Right forelimb (tissue), 1 donor: ENCODE results near the gene WDHD1.
"Not testable (repeated sequence)": the region's sequence is repeated elsewhere in the genome, so short reads cannot be mapped to it uniquely, and the experiment has no call there.

ENCODE experiments used
- DNase-seq: peaks from one replicate; pipeline ENCODE4 v3.0.0-alpha.2; 2018

WDHD1 gene

GRCh38 chr14:54946500-54946899 lies 80.4 kb downstream of the WDHD1 start:
- DNase-seq, result no peak

DNA sequence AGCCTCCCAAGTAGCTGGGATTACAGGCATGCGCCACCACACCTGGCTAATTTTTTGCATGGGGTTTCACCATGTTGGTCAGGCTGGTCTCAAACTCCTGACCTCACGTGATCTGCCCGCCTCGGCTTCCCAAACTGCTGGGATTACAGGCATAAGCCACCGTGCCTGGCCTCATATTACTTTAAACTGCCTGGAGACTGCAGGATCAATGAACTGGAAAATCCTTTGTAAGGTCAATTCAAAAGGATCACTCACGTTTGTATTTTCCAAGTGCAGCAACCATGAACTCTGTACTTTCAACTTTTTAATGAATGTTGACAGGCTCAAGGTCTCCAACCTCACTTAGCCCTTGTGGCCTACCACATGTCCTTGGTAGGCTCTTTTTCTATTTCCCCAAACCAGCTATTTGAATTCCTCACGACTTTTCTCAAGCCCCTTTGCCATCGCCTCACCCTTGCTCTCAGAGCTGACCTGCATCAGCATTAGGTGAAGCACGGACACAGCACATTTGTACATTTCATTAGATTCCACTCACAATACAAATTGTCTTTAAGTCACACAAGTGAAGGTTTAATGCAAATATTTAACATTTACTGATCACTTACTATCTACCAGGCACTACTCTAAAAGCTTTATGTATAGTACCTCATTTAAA lies 82.0 kb downstream of the WDHD1 start:
- DNase-seq, result no peak

GRCh38 chr14:54942913-54943312 lies 84.0 kb downstream of the WDHD1 start:
- DNase-seq, result no peak

- DNase-seq, result no peak
These were observed 90.1 kb downstream of the WDHD1 start for GRCh38 chr14:54936816-54937215.

DNA sequence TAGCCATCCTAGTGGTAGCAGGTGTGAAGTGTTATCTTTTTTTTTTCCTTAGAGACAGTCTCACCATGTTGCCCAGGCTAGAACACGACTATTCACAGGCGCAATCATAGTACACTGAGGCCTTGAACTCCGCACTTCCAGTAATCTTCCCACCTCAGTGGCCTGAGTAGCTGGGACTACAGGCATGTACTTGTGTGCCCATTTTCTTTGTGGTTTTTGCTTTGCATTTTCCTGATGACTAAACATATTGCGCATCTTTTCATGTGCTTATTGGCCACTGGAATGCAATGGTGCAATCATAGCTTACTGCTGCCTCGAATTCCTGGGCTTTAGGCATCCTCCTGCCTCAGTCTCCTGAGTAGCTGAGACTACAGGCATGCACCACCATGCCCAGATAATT lies 90.9 kb downstream of the WDHD1 start:
- DNase-seq, result no peak

DNA sequence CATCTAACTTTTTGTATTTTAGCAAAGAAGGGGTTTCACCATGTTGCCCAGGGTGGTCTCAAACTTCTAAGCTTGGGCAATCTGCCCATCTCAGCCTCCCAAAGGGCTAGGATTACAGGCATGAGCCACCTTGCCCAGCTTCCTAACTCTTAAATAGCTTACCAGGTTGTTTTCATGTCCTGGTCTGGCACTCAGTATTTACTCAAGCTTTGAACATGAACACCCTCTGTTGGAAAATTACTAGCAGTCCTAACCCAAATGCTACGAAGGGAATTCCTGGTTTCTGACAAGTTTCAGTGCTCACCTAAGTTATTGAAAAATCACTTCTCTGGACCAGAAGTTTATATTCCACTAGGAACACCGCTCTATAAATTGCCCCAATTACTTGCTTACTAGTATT lies 91.8 kb downstream of the WDHD1 start:
- DNase-seq, result no peak

DNA sequence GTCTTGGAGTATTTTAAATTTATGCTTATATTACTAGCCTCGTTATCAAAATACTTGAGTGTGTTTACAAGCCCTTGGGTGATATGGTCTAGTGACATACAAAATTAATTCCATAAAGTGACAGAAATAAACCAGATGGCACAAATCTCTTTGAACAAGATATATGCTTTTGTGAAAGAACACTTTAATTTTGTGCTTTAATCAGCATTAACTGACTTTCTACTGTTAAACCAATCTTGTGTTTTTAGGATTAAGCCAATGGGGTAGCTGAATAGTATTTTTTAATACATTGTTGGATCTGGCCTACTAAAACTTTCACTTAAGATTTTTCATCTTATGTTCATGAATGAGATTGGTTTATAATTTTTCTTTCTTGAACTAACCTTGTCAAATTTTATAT lies 93.9 kb downstream of the WDHD1 start:
- no peak for DNase-seq

DNA sequence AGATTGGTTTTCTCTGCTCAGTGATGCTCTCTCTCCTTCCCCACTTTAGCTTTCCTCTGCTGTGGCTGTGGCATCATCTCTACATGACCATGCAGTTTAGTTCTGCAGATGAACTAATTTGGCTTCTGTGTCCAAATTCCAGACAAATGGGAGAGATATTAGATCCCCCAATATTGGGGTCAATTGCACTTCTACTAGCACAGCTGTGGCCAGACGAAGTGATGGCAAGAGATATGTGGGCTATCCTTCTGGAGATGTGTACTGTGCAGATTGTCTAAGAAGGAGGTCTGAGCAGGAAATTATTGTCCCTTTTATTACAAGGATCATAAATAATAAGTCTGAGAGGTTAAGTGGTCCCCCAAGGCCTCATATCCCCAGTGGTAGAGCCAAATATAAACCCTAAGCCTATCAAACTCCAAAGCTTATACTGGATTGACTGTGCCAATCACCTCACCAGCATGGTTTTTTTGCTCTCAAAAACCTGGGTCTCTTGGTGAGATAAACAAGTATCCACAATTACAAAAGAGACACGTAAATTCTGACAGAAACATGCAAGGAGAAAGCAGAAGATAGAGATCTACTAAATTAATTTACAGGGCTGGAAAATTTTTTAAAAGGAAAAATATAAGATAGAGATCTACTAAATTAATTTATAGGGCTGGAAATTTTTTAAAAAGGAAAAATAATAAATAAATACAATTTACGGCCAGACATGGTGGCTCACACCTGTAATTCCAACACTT lies 95.1 kb downstream of the WDHD1 start:
- DNase-seq, result no peak

DNA sequence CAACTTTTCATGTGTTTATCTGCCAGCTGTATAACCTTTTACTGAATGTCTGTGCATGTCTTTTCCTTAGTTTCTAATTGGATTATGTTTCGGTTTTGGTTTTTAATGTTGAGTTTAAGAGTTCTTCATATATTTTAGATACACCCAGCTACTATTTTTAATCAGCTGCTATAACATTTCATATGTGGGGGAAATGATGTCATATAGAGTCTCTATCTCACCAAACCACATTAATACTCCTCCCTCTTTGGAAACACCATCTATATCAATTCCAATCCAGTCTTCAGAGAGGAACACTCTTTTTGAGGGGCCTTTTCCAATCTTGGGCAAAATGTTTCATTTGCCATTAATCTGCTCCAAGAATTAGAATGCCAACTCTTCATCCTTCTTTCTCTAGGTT lies 95.8 kb downstream of the WDHD1 start:
- DNase-seq, result no peak

- no peak for DNase-seq
These were observed 97.3 kb downstream of the WDHD1 start for GRCh38 chr14:54929556-54929955.

- no peak for DNase-seq
These were observed 98.7 kb downstream of the WDHD1 start for GRCh38 chr14:54928216-54928615.

- no peak for DNase-seq
These were observed 99.3 kb downstream of the WDHD1 start for GRCh38 chr14:54927551-54927950.

DNA sequence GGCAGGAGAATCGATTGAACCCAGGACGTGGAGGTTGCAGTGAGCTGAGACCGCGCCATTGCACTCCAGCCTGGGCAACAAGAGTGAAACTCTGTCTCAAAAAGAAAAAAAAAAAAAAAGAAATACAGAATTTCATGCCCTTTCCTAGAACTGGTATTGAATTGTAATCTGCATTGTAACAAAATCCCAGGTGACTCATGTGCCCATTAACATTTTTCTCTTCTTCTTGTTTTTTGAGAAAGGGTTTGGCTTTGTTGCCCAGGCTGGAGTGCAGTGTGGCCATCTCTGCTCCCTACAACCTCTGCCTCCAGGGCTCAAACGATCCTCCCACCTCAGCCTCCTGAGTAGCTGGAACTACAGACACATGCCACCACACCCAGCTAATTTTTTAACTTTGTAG lies 100.3 kb downstream of the WDHD1 start:
- DNase-seq, result not testable (repeated sequence)

DNA sequence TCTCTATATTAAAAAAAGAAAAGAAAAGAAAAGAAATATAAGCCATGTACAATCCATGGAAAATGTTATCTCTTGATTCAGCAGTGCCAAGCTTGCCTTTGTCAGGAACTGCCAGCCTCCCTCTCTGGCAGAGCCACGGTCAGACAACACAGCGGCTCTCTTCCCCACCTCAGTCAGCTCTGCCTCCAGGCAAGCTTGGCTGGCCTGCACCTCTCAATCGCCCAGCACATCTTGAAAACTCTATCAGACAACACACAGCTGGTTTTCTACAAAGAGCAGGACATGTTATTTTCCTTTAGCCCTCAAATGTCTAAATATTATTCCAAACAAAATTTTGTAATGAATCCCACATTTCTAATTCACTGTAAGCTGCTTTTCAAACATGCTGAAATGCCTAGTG lies 104.3 kb downstream of the WDHD1 start:
- no peak for DNase-seq

DNA sequence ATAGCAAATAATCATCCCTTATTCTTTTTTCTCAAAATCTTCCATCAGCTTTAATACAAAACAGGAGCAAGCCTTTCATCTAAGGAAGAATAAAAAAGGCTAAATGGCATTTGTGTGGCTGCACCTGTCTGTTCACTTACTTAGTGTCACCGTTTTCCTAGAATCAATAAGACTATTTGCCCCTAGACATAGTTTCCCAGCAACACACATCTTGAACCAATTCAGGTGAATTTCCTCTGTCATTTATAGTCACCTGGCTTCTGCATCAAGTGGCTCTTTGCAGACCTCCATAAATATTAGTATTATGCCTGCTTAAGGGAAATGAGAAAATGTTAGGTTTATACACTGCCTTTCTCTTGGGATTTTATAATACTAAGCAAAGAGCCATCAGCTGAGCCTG lies 106.8 kb downstream of the WDHD1 start:
- DNase-seq, result no peak

DNA sequence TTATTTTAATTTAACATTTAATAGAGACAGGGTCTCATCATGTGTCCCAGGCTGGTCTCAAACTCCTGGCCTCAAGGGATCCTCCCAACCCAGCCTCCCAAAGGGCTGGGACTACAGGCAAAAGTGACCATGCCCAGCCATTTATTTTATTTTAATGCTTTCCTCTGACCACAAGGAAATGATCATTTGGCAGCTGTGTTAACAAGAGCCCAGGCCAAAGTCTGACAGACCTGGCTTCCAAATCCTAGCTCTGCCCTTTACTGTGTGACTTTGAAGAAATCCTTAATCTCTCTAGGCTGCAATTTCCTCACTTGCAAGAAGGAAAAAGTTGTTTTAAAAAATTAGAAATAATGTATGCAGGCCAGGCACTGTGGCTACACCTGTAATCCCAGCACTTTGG lies 107.6 kb downstream of the WDHD1 start:
- no peak for DNase-seq

DNA sequence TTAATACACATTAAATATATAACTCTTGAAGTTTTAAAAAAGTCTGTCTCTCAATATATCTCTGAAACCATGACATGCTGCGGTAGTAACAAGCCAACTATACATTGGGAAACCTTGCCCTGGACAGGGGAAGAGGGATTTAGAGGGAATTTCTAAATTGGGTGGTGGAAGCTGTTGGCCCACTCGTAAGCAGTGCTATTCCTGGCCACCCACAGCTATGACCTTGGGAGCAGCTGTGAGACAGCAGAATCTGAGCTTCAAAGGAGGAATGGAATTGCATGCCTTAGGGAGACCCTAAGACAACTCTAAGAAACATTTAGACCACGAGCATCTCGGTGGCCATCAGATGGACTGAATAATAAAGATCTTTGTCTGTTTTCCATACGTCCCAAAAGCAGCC lies 108.5 kb downstream of the WDHD1 start:
- no peak for DNase-seq

GRCh38 chr14:54916101-54916500 lies 110.8 kb downstream of the WDHD1 start:
- no peak for DNase-seq

DNA sequence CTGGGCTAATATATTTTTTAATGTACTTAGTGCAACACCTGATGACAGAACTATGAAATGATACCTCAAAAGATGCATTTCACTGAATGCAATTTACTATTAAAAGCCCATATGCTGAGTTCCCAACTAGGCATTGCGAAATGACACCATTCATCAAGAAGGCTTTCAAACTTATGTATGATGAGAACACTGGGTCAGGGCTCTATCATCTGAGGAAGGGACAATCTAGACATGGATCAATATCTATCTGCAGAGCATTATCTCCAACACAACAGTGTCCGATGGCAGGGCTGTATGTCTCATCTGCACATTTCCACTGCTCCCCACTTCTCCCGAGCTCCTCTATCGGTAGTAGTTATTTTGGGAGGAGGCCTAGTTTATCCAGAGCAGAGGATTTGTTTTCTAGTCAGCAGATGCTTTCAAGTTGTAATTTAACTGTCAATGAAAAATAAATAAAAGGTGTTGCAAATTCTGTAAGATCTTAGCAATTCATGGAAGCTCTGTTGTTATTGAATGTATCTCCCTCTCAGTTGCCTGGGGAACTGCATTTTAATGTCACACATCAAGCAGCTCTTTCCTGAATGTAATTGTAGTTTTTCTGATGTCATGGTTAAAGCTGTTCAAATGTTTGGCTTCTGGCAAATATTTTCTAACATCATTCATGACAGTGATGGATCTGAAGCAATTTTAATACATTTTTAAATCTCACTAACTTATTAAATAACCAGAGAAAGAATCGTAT lies 116.9 kb downstream of the WDHD1 start:
- no peak for DNase-seq

- not testable (repeated sequence) for DNase-seq
These were observed 117.9 kb downstream of the WDHD1 start for GRCh38 chr14:54908973-54909372.

- DNase-seq, result no peak
These were observed 118.7 kb downstream of the WDHD1 start for GRCh38 chr14:54908190-54908589.

- no peak for DNase-seq
These were observed 120.8 kb downstream of the WDHD1 start for GRCh38 chr14:54906075-54906474.

GRCh38 chr14:54902521-54903420 lies 124.1 kb downstream of the WDHD1 start, which contains the start of gene GCH1:
Gene GCH1, minus strand, starts transcription at chr14:54902826. Its CDS starts 163 bp downstream, at chr14:54902663.
- peak; percentile 80 for DNase-seq
